Hypothalamus (tissue), 51 donors: ENCODE data around the gene CYP2A6.

Experiments used
- DNase-seq, 51 donors: peaks; one replicate each; lab custom pipeline; 2025; lab: John Stamatoyannopoulos, UW

CYP2A6 gene

DNA sequence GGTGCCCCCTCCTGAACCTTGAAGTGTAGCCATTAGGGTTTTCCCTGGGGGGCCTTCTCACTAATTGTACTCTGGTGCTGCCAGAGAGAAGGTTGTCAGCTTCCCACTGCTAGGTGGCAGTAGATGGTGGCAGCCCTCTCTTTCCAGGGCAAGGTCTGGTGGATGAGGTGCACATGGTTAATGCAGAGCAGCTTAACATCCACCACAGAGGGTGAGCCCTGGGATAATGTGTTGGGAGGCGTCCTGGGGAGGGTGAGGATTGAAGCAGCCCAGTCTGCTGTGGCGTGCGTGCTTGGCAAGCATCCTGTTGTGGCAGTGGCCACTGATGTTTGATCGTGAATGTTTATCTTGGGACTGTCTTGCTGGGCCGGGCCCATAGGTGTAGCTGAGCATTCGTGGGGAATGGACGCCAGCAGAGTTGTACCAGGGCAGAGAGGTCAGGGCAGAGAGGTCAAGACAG is 45.4 kb downstream of the CYP2A6 start:
- peak in 7 of 51 donors; percentile 2 to 26 (median 18) for DNase-seq

DNA sequence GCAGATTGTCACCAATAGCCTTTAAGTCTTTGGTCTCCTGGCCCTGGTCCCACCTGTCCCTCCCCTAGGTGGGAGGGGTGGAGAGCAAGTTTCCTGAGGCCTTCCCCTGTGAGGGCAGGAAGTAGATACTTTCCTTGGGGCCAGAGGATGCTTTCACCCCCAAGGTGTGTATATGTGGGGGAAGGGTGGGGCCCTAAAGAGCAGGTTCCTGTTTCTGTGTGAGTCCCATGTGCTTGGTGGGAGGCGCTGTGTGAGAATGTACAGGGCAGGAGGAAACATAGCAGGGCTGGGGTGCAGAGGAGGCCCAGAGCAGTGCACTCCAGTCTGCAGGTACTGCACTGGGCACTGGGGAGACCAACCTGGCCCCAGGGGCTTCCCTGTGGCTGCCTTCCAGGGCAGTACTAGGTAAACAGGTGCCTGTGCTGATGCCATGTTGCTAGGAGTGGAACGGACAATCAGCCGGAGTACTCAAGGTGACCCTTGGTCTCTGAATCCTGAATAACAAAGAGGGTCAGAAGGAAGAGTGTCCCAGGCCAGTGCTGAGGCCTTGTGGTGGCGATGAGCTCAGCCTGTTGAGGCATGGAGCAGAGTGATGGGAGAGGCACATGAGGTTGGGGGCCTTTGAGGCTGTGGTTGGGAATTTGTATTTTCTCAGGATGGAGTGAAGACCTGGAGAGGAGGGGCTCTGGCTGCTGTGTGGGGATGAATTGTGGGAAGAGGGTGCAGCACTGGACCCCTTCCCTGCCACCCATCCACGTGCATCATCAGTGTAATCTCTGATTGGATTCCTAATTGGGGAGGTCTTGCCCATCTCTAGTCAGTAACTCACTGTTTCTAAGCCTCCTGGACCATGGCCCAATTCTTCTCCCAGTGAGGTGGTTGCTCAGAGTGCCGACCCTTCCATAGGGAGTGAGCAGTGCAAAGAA is 46.1 kb downstream of the CYP2A6 start:
- DNase-seq: no peak

DNA sequence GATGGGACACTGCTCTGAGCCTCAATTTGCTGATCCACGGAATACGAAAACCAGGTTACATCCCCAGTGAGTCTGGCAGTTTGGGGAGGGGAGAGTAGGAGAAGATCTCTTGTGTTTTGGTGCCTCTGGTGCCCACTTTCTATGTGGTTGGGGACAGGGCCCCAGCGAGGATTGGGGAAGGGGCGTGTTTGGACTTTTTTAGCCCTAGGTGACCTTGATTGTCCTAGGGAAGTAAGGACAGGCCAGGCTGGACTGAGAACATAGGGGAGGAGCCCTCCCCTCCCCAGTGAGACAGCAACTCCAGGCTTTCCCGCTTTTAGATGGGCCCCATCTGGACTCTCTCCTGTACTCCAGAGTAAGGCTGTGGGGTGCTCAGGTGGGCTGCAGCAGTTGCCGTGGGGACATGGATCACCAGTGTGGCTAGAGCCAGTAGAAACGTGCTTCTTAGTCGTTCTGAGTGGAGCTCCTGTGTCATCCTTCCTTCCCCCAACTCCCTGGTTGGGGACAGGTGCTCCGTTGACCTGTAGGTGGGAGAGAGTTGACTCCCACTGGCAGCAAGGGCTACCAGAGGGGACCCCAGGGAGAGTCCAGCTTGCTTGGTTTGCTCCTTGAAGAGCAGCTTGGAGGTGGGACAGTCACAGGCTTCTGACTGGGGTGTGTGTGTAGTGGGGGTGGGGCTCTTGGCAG is 46.9 kb downstream of the CYP2A6 start:
- DNase-seq: no peak

DNA sequence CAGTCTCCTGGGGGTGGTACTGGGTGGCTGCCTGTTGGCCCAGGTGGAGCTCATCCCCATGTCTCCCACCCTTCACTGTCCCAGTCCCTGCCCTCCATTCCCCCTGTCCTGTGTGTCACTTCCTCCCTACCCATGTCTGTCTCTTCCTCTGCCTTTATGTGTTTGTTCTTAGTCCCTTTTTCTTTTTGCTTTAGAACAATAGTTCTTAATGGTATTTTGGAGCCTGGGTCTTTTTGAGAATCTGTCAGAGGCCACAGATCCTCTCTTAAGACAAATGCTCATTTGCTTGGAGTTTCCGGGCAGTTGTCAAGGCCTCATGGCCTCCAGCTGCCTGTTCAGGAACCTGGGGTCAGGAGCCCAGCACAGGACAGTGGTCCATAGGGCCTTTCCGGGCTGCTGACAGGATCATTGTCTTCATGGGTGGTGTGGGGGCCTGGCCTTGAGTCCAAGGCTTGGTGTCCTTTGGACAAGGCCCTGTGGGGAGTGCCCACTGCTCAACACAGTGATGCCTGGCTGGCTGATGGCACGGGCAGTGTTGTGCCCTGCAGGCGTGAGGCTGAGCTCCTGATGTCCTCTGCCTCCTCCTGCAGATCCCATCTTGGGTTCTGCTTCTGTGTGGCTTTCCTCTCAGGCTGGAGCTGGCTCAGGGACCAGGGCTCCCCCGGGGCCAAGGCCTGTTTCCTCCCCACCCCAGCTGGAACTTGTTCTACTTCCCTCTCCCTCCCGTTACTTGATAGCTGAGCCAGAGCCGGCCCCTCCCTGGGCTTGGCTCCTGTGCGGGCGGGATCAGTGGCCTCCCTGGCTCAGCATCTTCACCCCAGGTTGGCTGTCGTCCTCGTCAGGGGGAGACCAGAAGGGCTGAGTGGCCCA is 47.7 kb downstream of the CYP2A6 start:
- DNase-seq: peak in 4 of 51 donors; percentile 4 to 34 (median 14)

DNA sequence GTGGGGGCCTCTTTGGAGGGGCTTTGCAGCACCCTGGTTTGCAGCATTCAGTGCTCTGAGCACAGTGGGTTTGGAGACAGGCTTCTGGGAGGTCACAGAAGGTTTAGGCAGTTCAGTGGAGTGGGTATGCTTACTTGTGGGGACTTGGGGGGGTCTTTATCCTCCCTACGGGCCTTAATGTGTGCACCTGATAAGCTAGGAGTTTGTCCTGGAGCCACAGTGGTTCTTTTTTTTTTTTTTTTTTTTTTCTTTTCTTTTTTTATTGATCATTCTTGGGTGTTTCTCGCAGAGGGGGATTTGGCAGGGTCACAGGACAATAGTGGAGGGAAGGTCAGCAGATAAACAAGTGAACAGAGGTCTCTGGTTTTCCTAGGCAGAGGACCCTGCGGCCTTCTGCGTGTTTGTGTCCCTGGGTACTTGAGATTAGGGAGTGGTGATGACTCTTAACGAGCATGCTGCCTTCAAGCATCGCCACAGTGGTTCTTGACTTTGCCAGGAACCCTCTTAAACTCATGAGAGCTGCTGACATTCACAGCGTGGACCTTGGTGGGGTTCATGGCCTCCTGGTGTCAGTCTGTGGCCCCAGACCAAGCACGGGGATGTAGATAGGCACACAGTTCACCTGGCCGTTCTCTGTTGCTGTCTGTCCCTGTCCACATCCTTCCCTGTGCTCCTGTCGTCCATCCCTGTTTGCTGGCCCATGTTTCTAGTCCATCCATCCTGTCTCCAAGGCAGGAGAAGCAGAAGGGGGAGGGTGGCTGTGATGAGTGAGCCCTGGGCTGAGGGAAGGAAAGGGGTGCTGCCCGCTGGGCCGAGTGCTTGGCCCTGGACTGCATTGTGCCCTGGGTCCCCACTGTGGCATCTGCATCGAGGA is 48.6 kb downstream of the CYP2A6 start:
- DNase-seq: no peak

DNA sequence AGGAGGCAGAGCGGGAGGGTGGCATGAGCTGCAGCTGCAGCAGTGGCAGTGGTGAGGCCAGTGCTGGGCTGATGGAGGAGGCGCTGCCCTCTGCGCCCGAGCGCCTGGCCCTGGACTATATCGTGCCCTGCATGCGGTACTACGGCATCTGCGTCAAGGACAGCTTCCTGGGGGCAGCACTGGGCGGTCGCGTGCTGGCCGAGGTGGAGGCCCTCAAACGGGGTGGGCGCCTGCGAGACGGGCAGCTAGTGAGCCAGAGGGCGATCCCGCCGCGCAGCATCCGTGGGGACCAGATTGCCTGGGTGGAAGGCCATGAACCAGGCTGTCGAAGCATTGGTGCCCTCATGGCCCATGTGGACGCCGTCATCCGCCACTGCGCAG is 49.3 kb downstream of the CYP2A6 start:
- peak in 1 of 51 donors; percentile 38 for DNase-seq

DNA sequence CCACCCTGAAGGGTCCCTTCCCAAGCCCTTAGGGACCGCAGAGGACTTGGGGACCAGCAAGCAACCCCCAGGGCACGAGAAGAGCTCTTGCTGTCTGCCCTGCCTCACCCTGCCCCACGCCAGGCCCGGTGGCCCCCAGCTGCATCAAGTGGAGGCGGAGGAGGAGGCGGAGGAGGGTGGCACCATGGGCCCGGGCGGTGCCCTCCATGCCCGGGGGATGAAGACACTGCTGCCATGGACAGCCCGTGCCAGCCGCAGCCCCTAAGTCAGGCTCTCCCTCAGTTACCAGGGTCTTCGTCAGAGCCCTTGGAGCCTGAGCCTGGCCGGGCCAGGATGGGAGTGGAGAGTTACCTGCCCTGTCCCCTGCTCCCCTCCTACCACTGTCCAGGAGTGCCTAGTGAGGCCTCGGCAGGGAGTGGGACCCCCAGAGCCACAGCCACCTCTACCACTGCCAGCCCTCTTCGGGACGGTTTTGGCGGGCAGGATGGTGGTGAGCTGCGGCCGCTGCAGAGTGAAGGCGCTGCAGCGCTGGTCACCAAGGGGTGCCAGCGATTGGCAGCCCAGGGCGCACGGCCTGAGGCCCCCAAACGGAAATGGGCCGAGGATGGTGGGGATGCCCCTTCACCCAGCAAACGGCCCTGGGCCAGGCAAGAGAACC is 49.8 kb downstream of the CYP2A6 start:
- DNase-seq: peak in 2 of 51 donors; percentile 12 to 26

DNA sequence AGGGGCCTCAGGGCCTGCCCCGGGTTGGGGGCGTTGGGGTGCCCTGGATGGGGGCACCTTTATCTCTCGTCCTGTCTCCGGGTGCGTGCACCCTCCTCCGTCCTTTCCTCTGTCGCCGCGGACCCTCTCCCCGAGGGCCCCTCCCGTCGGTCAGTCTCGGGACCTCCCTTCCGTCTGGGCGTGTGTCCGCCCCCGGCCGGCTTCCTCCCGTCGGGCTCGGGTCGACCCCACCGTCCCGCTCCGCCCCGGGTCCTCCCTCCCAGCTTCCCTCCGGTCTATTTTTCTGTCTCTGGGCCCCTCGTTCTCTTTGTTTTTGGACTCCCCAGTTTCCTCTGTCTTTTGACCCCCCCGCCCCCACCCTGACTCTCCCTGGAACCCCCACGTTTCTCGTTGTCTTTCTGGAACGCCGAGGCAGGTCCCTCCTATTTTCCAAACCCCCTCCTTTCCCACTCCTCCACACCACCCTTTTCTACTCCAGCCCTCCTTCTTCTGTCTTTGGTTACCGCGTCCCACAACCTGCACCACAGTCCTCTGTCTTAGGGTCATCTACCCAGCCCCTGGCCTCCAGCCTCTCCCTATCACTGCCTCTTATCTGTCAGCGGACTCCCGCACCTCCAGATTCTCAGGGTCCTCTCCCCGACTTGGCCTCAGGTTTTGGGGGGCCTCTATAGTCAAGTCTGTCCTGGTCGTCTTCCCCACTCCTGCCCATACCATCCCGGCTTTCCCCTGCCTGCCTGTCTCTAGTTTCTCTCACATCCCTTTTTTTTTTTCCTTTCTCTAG is 50.5 kb downstream of the CYP2A6 start:
- DNase-seq: peak in 10 of 51 donors; percentile 21 to 55 (median 39)

DNA sequence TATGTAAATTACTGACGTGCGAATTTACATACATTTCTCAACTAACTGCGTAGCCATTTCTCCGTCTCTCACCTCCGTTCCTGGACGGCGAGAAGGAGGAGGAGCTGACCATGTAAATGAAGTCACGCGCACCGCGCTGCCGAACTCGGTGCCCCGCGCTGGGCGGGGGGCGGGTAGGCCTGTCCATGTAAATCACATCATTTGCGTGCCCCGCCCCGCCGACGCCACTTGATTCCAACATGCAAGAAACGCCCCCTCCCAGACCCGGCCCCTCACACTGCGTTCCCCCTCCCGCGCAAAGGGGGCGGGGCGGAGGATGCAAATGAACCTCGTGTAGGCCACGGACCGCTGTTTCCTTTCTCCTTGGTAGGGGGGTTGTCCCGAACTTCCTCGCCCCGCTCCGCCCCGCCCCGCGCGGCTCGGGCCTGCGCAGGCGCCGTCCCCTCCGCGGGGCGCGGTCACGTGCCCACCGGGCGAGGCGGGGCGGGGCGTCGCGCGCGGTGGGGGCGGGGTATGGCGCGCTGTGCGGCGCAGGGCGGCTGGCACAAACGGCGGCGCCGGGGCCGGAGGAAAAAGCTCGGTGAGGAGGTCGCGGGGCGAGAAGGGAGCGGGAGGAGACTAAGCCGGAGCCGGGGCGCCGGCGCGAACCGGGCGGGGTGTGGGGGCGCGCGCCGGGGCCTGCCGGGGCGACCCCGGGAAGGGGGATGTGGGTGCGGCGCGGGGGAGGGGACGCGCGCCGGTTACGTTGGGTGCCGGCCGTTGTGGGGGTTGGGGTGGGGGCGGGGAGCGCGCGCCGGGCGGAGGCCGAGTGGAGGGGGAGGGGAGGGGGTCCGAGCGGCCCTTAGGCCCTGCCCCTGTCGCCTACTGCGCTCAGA is 51.3 kb downstream of the CYP2A6 start, which contains the start of gene EGLN2:
TSS of gene EGLN2 (plus strand) at position 509 of the 875 bp plus-strand sequence. CDS start 1,382 bp downstream, outside the sequence.
- peak; percentile 78 to 100 (median 99) for DNase-seq

DNA sequence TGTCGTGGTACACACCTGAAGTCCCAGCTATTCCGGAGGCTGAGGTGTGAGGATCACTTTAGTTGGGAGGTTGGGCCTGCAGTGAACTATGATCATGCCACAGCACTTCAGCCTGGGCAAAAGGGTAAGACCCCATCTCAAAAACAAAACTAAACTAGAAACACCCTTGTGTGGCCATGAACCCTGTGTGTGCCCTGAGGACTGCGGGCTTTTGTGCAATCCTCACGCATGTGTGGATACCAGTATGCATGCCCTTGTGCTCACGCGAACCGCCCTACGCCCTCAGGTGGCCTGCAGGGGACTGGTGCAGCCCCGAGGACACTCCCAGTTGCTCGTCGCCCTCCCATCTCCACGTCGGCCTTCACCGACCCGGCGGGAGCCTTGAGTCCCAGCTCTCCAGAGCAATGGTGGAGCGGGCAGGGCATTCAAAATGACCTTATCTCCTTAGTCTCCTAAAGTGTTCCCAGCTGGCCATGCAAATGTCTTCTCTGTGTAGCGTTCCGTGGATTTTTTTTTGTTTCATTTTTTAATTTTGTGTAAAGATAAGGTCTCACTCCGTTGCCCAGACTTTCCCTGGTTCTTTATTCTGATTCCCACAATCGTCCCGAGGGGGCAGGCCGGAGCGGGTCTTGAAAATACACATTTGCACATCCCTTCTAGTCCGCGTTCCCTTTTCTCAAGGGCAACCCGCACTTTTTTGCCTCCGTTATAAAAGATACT is 52.1 kb downstream of the CYP2A6 start:
- DNase-seq: peak in 14 of 51 donors; percentile 19 to 59 (median 38)

DNA sequence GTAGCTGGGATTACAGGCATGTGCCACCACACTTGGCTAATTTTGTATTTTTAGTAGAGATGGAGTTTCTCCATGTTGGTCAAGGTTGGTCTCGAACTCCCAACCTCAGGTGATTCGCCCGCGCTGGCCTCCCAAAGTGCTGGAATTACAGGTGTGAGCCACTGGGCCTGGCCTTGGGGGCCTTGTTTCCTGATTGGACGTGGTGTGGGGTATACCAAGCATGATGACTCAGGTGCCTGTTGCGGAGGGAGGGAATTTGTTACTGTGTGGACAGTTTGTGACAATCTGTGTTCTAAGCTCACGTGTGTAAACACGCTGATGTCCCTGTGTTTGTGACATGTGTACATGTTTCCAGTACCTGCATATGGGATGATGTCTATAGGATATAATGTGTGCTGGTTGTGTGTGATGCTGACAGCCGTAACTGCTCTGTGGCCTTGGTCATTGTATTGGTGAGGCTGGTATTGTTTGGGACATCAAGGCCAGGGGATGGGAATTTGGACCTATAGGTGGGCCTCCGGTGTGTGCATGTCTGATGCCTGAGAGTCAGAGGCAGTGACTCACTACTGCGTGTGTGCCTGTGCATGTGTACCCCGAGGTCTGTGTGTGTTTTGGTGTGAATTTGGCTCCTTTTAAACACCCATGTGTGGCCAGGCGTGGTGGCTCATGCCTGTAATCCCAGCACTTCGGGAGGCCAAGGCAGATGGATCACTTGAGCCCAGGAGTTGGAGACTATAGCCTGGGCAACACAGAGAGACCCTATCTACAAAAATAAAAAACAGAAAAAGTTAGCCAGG is 52.9 kb downstream of the CYP2A6 start:
- no peak for DNase-seq
